8988T (cell line): ENCODE measurements around the gene FMN1.
"Not testable (repeated sequence)": the region's sequence is repeated elsewhere in the genome, so short reads cannot be mapped to it uniquely, and the experiment has no call there.

ENCODE experiments used
- DNase-seq: peaks from one replicate; pipeline ENCODE4 v3.0.0; 2011

FMN1 gene

GRCh38 chr15:32873284-32874114 is 321.0 kb downstream of the FMN1 start:
- no peak for DNase-seq

GRCh38 chr15:32872621-32873283 is 321.8 kb downstream of the FMN1 start:
- DNase-seq, result no peak

- no peak for DNase-seq
Observed at GRCh38 chr15:32871883-32872282, 322.6 kb downstream of the FMN1 start.

- DNase-seq, result no peak
Observed at GRCh38 chr15:32870240-32871033, 324.1 kb downstream of the FMN1 start.

GRCh38 chr15:32869776-32870175 is 324.7 kb downstream of the FMN1 start:
- DNase-seq, result no peak

GRCh38 chr15:32867313-32867626 is 327.2 kb downstream of the FMN1 start:
- no peak for DNase-seq

GRCh38 chr15:32866454-32867312 is 327.8 kb downstream of the FMN1 start:
- no peak for DNase-seq

- DNase-seq, result no peak
Observed at GRCh38 chr15:32864841-32865240, 329.7 kb downstream of the FMN1 start.

- no peak for DNase-seq
Observed at GRCh38 chr15:32864051-32864450, 330.5 kb downstream of the FMN1 start.

- DNase-seq, result no peak
Observed at GRCh38 chr15:32861761-32862160, 332.8 kb downstream of the FMN1 start.

- DNase-seq, result no peak
Observed at GRCh38 chr15:32861174-32861573, 333.3 kb downstream of the FMN1 start.

GRCh38 chr15:32859996-32860395 is 334.5 kb downstream of the FMN1 start:
- no peak for DNase-seq

- no peak for DNase-seq
Observed at GRCh38 chr15:32859251-32859650, 335.3 kb downstream of the FMN1 start.

- DNase-seq, result no peak
Observed at GRCh38 chr15:32857732-32858131, 336.8 kb downstream of the FMN1 start.

- DNase-seq, result no peak
Observed at GRCh38 chr15:32856753-32857152, 337.8 kb downstream of the FMN1 start.

- peak; percentile 8 for DNase-seq
Observed at GRCh38 chr15:32855942-32856341, 338.6 kb downstream of the FMN1 start.

- DNase-seq, result no peak
Observed at GRCh38 chr15:32853592-32853991, 340.9 kb downstream of the FMN1 start.

- DNase-seq, result no peak
Observed at GRCh38 chr15:32852771-32853170, 341.7 kb downstream of the FMN1 start.

- DNase-seq, result no peak
Observed at GRCh38 chr15:32852017-32852416, 342.5 kb downstream of the FMN1 start.

- DNase-seq, result no peak
Observed at GRCh38 chr15:32851572-32851971, 342.9 kb downstream of the FMN1 start.

GRCh38 chr15:32849769-32850668 is 344.5 kb downstream of the FMN1 start:
- no peak for DNase-seq

- DNase-seq, result not testable (repeated sequence)
Observed at GRCh38 chr15:32846671-32847070, 347.8 kb downstream of the FMN1 start.
